ENCODE data around the gene TFEB. TPM values are rescaled to one million over a fixed set of nuclear protein-coding genes. Genes with fewer than 3 reads are reported as not detected.

TFEB gene
- 5.8 TPM for polyA plus RNA-seq (ENCODE audit: insufficient read length)

GRCh38 chr6:41735427-41736185, at the start of gene TFEB:
Gene TFEB (minus strand): TSS chr6:41735608. CDS start chr6:41691213, 44,395 bp downstream.
- peak; percentile 81 for DNase-seq (ENCODE audit: low read depth)

DNA sequence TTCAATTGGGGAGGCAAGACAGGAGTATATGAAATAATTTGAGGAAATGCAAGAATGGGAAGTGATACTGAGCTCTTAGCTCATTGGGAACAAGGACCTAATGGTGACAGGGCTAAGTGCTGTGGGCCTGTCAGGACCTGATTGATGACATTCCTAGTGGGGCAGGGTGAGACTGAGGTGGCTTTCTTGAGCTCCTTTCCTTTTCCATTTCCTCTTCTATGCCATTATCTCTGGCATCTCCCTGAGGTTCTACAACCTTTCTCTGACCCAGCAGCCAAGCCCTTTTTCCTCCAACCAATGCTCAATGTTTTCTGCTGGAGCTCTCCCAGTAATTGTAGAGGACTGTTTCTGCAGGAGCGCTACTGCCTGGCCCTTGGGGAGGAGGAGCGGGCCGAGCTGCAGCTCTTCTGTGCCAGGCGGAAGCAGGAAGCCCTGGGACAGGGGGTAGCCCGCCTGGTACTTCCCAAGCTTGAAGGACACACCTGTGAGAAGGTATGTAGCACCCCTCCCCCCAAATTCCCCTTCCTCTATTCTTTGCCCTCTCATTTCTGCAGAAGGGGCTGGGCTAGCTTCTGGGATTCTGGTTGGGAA, 49.3 kb upstream of the TFEB start:
- DNase-seq (ENCODE audit: low read depth) = no peak

- no peak for DNase-seq (ENCODE audit: low read depth)
Observed at GRCh38 chr6:41783106-41783780, 47.8 kb upstream of the TFEB start.

DNA sequence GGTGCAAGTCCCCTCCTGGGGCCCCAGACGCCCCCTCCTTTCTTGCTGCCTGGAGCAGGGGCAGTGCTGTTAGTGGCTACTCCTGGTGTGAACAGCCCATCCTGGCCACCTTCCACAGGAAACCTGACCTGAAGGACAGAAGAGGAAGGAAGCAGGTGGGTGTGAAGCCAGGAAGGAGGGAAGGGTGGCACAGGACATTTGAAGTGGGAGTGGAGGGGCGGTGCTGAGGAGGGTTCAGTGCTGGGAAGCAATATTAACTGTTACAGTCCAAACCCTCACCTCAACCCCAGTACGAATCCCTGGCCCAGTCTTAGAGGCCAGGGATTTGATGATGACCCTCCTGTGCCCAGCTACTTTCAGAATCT, 45.9 kb upstream of the TFEB start:
- DNase-seq (ENCODE audit: low read depth) = no peak

DNA sequence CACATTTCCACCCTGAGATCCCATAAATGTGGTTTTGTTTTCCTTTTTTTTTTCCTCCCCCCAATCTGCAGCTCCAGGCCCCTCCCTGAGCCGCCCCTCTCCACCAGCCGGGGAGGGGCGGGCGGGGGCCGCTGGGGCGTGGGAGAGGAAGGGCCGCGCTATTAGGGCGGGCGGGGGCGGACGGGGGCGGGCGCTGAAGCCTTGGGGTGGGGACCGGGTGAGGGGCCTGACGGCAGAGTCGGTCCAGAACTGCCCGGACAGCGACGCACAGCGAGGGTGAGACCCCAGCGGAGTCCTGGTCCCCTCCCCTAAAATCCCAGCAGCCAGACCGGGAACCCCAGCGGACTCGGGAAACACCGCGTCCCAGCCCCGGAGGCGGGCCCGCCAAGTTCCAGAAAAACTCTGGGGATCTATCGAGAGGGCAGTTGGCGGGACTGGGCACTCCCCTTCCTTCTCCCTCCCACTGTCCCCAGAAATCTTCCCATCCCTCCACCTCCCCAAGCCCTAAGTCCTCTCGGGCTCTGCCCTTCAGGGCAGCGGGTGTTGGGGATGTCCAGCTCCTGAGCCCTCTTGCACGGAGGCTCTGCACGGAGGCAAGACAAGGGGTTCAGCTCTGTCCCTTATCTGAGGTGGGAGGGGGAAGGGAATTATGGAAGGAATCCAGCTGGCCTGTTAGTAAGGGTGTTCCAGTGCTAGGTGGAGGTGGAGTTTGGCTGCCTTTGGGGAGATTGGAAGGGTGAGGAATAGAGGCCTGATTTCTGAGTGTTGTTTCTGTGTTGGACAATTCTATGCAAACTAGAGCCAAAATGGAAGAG, 45.4 kb upstream of the TFEB start, which contains the start of gene PRICKLE4:
Gene PRICKLE4 (plus strand): TSS at position 232 of the 815 bp plus-strand sequence. CDS start 2,692 bp downstream, outside the sequence.
- DNase-seq (ENCODE audit: low read depth) = no peak

DNA sequence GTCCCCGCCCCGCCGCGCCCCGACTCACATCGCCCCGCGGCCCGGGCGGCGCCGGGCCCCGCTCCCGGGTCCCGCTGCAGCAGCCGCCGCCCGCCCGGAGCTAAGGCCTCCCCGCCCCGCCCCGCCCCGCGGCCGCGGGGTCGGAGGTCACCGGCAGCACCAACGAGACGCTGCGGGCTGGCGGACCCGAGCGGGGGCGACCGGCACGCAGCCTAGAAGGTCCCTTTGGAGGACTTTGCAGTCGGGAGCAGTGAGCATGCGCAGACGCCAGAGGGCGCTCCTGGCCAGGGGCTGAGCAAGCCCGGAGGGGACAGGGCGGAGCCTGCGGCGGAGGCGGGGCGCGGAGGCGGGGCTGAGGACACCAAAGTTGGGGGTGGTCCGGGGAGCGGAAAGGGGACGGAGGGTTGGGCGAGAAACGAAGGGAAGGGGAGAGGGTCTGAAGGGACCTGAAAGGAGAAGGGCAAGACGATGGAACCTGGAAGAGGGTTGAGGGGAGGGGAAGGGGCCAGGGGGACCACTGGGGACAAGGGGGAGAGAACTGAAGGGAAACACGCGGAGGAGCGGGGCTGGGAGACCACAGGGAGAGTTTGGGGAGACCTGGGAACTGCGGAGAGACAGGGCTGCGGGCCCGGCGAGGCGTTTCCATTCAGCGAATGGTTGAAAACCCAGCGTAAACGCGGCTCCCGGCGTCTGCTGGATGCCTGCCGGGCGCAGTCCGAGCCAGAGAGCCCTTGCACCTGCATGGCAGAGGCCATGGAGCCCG, 44.6 kb upstream of the TFEB start, which contains the start of gene FRS3:
Gene FRS3 (minus strand): TSS at position 113 of the 763 bp plus-strand sequence. CDS start 2,913 bp downstream, outside the sequence.
- peak; percentile 87 for DNase-seq (ENCODE audit: low read depth)

DNA sequence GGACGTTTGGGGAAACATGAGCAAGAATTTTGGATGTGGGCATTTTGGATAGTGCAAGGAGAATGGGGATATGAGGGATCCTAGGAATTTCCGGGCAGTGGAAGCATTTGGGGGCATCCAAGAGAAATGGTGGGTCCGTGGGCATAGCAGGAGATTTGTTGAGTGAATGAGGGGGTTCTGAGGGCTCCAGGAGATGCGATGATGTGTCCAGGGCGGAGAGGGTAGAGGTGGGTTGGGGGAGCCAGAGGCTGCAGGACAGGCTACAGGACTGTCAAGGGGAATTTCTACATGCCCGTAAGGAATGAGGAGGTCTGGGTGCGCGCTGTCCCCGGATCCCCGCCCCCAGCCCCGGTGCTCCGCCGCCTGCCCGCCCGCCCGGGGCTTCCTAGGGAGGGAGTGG, 43.9 kb upstream of the TFEB start:
- no peak for DNase-seq (ENCODE audit: low read depth)

DNA sequence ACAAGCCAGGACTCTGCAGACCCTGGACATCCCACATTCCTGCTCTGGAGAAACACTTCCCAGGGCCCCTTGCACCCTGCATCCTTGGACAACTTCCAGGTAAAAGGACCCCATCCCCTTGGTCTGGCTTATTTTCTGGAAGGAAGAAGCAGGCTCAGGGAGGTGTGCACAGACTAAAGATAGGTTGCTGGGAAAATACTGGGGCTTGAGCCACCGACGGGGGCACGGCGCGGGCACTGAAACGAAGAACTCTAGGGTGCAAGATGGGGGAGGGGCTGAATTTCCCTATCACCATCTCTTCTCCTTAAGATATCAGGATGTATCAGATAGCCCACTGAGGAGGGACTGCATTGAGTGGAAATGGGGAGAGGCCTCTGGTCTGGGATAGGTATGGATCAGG, 43.5 kb upstream of the TFEB start:
- no peak for DNase-seq (ENCODE audit: low read depth)

DNA sequence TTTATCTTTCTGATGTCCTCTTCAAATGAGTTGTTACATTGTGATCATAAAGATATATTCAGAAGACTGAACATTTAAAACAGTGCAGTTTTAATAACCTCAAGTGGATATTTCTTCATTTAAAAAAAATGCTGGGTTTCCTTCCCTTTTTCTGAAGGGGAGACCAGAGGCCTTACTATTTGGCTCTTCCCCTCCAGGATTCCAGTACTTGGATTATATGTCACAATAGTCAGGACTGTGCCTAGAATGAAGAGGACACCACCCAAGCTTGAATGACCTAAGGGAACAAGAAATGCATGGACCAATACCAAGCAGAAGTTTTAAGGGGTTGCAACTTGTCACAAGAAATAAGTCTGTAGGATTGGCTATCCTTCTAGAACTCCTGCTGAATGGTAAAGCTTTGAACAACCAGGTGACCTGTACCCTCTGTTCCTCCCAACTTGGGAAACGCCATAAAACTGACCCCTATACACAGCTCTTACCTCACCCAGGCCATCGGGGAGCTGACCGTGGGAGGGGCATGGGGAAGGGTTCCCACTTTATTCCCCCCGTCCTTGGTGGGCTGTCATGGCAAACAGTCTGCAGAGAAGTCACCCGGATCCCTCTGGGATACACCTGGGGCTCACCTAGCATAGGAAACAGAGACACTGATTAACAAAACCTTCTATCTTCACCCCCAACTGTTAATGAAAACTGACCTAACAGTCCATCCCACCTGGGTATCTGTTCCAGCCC, 42.3 kb upstream of the TFEB start:
- DNase-seq (ENCODE audit: low read depth) = no peak

- no peak for DNase-seq (ENCODE audit: low read depth)
Observed at GRCh38 chr6:41775293-41775882, 40.0 kb upstream of the TFEB start.

- no peak for DNase-seq (ENCODE audit: low read depth)
Observed at GRCh38 chr6:41774841-41775240, 39.4 kb upstream of the TFEB start.

GRCh38 chr6:41771058-41771983, 35.9 kb upstream of the TFEB start:
- no peak for DNase-seq (ENCODE audit: low read depth)

GRCh38 chr6:41770381-41771057, 35.1 kb upstream of the TFEB start:
- no peak for DNase-seq (ENCODE audit: low read depth)

GRCh38 chr6:41769376-41769775, 34.0 kb upstream of the TFEB start:
- no peak for DNase-seq (ENCODE audit: low read depth)

GRCh38 chr6:41768545-41769308, 33.3 kb upstream of the TFEB start:
- DNase-seq (ENCODE audit: low read depth) = no peak

GRCh38 chr6:41767112-41767833, 31.9 kb upstream of the TFEB start:
- no peak for DNase-seq (ENCODE audit: low read depth)
